Endothelial cell (in vitro differentiated cells): ENCODE results near the gene KRTAP5-5. TPM values are rescaled to one million over a fixed set of nuclear protein-coding genes. Genes with fewer than 3 reads are reported as not detected.
"Not testable (repeated sequence)": the region's sequence is repeated elsewhere in the genome, so short reads cannot be mapped to it uniquely, and the experiment has no call there.

Source experiments
- DNase-seq: peaks from one replicate; pipeline ENCODE4 v3.0.0; 2021; ENCODE audit warnings: low spot score
- H3K27ac Mint-ChIP-seq: one replicate; pipeline ENCODE4 v1.8.0; 2021; ENCODE audit warnings: mixed read lengths, inconsistent platforms; ENCODE audit not compliant: unreplicated experiment
- H3K27me3 Mint-ChIP-seq: one replicate; pipeline ENCODE4 v1.8.0; 2021; ENCODE audit warnings: mild to moderate bottlenecking, moderate library complexity, mixed read lengths, inconsistent platforms; ENCODE audit not compliant: unreplicated experiment
- H3K36me3 Mint-ChIP-seq: one replicate; pipeline ENCODE4 v1.8.0; 2021; ENCODE audit warnings: mild to moderate bottlenecking, low read depth, mixed read lengths, inconsistent platforms; ENCODE audit not compliant: unreplicated experiment
- H3K4me1 Mint-ChIP-seq: one replicate; pipeline ENCODE4 v1.8.0; 2021; ENCODE audit warnings: mild to moderate bottlenecking, mixed read lengths, inconsistent platforms; ENCODE audit not compliant: unreplicated experiment
- H3K4me3 Mint-ChIP-seq: one replicate; pipeline ENCODE4 v1.8.0; 2021; ENCODE audit warnings: mild to moderate bottlenecking, mixed read lengths, inconsistent platforms; ENCODE audit not compliant: unreplicated experiment
- H3K9me3 Mint-ChIP-seq: one replicate; pipeline ENCODE4 v1.8.0; 2021; ENCODE audit warnings: mixed read lengths, inconsistent platforms; ENCODE audit not compliant: unreplicated experiment
- CTCF ChIP-seq: fragments of 200-600 bp; sonication (generic); IDR thresholded peaks from one replicate; pipeline ENCODE4 v1.5.0; 2021; ENCODE audit warnings: antibody characterized with exemption; ENCODE audit not compliant: unreplicated experiment
- total RNA-seq: library from RNA; stranded (reverse); fragmentation: NEBNext Ultra II Directional; extraction: Animal tissue kit (Norgen Biotek cat#: 25700); gene quantifications from one replicate; pipeline ENCODE4 v1.2.1, GENCODE V29; 2021; ENCODE audit not compliant: unreplicated experiment

Gene KRTAP5-5
- total RNA-seq, 1 donor from 2014 or later, result not detected

GRCh38 chr11:1607156-1607845 lies 22.3 kb upstream of the KRTAP5-5 start:
- not testable (repeated sequence) for H3K4me1 Mint-ChIP-seq, H3K27ac Mint-ChIP-seq, DNase-seq, H3K9me3 Mint-ChIP-seq, H3K4me3 Mint-ChIP-seq, H3K36me3 Mint-ChIP-seq, H3K27me3 Mint-ChIP-seq

- H3K27me3 Mint-ChIP-seq, DNase-seq, H3K9me3 Mint-ChIP-seq, H3K27ac Mint-ChIP-seq, H3K4me1 Mint-ChIP-seq, H3K4me3 Mint-ChIP-seq, H3K36me3 Mint-ChIP-seq: not testable (repeated sequence)
These were observed 21.7 kb upstream of the KRTAP5-5 start for GRCh38 chr11:1607901-1608300.

GRCh38 chr11:1608363-1608762 lies 21.2 kb upstream of the KRTAP5-5 start, which contains the start of gene KRTAP5-3:
TSS of gene KRTAP5-3 (minus strand) at chr11:1608463. CDS start at chr11:1608385, 78 bp downstream.
- no peak within 1 kb of the TSS for H3K4me3 Mint-ChIP-seq
- H3K4me1 Mint-ChIP-seq, result no peaks in the 10 kb centered on the region

GRCh38 chr11:1618231-1618630 lies 11.3 kb upstream of the KRTAP5-5 start:
- no peak for TF ChIP-seq CTCF
- peaks cover 3% of the 10 kb centered on the region for H3K4me1 Mint-ChIP-seq
- H3K27ac Mint-ChIP-seq, result no peak overlapping the region
- H3K4me3 Mint-ChIP-seq, result no peak overlapping the region
- H3K9me3 Mint-ChIP-seq, result no peaks in the 10 kb centered on the region
- DNase-seq, result no peak
- H3K27me3 Mint-ChIP-seq, result peaks cover 2% of the 10 kb centered on the region
- H3K36me3 Mint-ChIP-seq, result no peaks in the 10 kb centered on the region

More at GRCh38 chr11:1608363-1608762, 21.2 kb upstream of the KRTAP5-5 start, which contains the start of gene KRTAP5-3:
- DNase-seq, result no peak
- H3K27me3 Mint-ChIP-seq, result peaks cover 3% of the 10 kb centered on the region
- TF ChIP-seq CTCF, result no peak
- peaks cover 8% of the 10 kb centered on the region for H3K36me3 Mint-ChIP-seq
- no peaks in the 10 kb centered on the region for H3K9me3 Mint-ChIP-seq
- no peak within 1 kb of the TSS for H3K27ac Mint-ChIP-seq

GRCh38 chr11:1619449-1619848 lies 10.1 kb upstream of the KRTAP5-5 start:
- Mint-ChIP-seq H3K27me3 (peaks cover 2% of the 10 kb centered on the region), H3K4me1 (peaks cover 12% of the 10 kb centered on the region), H3K9me3 (no peaks in the 10 kb centered on the region), H3K4me3 (no peak overlapping the region), H3K36me3 (no peaks in the 10 kb centered on the region), H3K27ac (no peak overlapping the region)
- DNase-seq, result no peak
- TF ChIP-seq CTCF, result no peak

- TF ChIP-seq CTCF, result no peak
- no peak within 1 kb of the TSS for H3K4me3 Mint-ChIP-seq
These were observed 7.5 kb upstream of the KRTAP5-5 start, which contains the start of gene KRTAP5-4 for GRCh38 chr11:1622086-1622485. TSS of gene KRTAP5-4 (minus strand) at chr11:1622138. CDS start at chr11:1622093, 45 bp downstream.

More at GRCh38 chr11:1622086-1622485, 7.5 kb upstream of the KRTAP5-5 start, which contains the start of gene KRTAP5-4:
- Mint-ChIP-seq H3K27ac (no peak within 1 kb of the TSS), H3K9me3 (no peaks in the 10 kb centered on the region), H3K36me3 (no peaks in the 10 kb centered on the region), H3K4me1 (peaks cover 10% of the 10 kb centered on the region), H3K27me3 (no peaks in the 10 kb centered on the region)
- DNase-seq, result no peak
